NCI-H2081 (cell line): Measurements from ENCODE around the gene MEOX1.

Source experiments
- DNase-seq, 2 experiments: peaks; one replicate each; lab custom pipeline; 2025; lab: John Stamatoyannopoulos, UW

MEOX1 gene

DNA sequence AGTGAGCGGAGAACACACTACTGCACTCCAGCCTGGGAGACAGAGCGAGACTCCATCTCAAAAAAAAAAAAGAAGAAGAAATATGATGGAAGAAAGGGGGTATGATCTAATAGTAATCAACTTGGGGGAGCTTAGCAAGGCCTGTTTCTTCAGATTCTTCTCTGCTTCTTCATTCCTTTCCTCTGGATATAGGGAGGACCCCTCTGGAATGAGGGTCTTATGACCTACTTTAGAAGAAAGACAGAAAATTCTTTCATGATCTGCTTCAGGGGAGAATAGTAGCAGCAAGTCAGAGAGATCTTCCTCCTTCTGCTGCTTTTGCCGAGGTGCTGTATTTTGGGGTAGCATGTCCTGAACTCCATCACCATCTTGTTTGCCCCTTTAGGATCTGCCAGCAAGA, 70.7 kb downstream of the MEOX1 start:
- no peak for DNase-seq
